ENCODE measurements around the gene UNC13A. TPM values are rescaled to one million over a fixed set of nuclear protein-coding genes. Genes with fewer than 3 reads are reported as not detected.

Gene UNC13A
- total RNA-seq, 2 experiments from 2014 or later, result 0.02 to 0.04 TPM

DNA sequence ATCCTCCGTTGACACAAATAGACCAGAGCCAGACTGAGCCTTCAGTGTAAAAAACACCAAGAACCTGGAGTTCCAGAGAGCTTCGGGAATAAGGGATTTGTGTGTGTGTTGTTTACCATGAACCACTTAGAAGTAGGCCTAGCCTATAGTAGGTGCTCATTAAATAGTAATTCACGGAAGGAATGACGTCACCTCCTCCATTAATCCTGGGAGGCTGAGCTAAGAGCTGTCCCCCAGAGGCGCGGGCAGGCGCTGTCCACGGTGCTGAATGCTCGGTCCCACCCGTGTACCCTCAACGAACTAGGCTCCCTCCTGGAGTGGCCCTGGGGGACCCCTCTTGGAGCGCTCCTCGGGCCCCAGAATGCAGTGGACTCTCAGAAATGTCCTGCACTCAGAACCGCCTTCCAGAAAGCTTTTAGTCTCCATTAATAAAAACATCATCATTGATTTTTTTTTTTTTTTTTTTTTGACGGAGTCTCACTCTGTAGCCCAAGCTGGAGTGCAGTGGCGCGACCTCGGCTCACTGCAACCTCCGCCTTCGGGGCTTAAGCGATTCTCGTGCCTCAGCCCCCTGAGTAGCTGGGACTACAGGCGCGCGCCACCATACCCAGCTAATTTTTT lies 6.5 kb downstream of the UNC13A start:
- Mint-ChIP-seq H3K9me3 (ENCODE audit: low read depth) (no peaks in the 10 kb centered on the region), H3K4me1 (peaks cover 7% of the 10 kb centered on the region), H3K27me3 (peaks cover 52% of the 10 kb centered on the region), H3K27ac (no peak overlapping the region), H3K36me3 (ENCODE audit: low read depth) (no peaks in the 10 kb centered on the region), H3K4me3 (no peak overlapping the region)
- ChIA-PET POLR2A (no interaction called here), CTCF (interaction anchor here (0.6 to 0.7 kb wide), 3 partner anchors 19 to 233 kb away, joined by 3 to 4 read pairs (median 3); partner anchors contain the start of gene TMEM221)
- DNase-seq, result peak; percentile 67
- intact Hi-C loops (cut with DNase I, micrococcal nuclease), result loop anchor here in 1 of 2 experiments (10.0 kb wide), 1 partner anchor 233 kb away; no protein-coding TSS in a partner anchor
- peak; percentile 39 for ATAC-seq

DNA sequence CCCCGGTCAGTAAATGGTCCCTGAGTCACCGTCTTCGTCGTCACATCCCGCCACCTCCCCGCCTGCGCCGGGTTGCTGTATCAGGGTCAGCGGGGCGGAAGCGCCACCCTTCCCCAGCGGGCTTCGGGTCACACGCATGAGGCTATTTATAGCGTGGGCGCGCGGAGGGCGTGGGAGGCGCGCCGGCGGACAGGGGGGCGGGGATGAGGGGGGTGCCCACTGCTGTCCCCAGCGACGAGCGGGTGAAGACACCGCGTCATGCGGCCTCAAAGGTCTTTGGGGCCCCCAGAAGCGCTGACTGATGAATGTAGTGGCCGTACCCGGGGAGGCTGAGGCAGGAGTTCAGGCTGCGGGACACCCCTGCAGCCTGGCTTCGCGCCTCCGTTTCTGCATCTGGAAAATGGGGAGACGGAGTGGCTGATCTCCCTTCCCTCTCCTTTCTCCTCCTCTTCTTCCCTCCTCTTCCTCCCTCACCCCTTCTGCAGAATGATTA lies 7.9 kb downstream of the UNC13A start:
- H3K4me1 Mint-ChIP-seq, result peaks cover 5% of the 10 kb centered on the region
- ATAC-seq, result peak; percentile 83
- intact Hi-C loops (cut with DNase I, micrococcal nuclease), result loop anchor here in 1 of 2 experiments (10.0 kb wide), 1 partner anchor 235 kb away; no protein-coding TSS in a partner anchor
- ChIA-PET CTCF (no interaction called here), POLR2A (no interaction called here)
- H3K9me3 Mint-ChIP-seq (ENCODE audit: low read depth), result no peaks in the 10 kb centered on the region
- DNase-seq, result peak; percentile 65
- H3K27ac Mint-ChIP-seq, result no peak overlapping the region
- peak overlapping the region; percentile 18 for H3K4me3 Mint-ChIP-seq
- H3K36me3 Mint-ChIP-seq (ENCODE audit: low read depth), result no peaks in the 10 kb centered on the region
- H3K27me3 Mint-ChIP-seq, result peaks cover 48% of the 10 kb centered on the region

DNA sequence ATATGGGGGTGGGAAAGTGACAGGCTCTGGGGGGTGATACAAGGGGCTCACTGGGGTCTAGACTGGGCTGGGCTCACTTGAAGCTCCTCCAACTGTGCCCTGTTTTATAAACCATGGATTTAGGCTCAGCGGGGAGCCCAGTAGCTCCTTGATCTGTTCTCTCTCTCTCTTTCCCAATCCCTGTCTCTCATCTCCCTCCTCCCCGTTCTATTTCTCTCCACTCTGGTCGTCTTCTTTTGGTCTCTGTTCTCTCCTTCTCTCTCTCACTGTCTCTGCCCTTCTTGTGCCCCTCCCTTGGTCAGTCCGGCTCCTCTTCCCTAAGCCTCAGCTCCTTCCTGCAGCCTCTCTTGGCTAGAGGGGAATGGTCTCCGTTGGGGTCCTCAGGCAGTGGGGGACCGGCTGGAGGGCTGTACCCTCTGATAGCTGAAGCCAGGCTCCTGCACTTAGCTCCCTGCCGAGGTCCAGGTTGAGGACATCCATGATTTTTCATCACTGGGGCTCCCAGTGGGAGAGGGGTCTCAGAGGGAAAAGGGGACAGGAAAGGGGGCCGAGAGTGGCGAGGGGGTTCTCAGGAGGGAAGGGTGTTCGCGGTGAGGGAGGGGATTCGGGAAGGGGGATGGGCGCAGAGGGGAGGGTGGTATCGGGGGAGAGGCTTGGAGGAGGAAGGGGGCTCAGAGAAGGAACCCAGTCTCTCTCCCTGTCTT lies 8.5 kb downstream of the UNC13A start:
- H3K27ac Mint-ChIP-seq, result no peak overlapping the region
- ChIA-PET POLR2A (interaction anchor here (0.6 kb wide), 1 partner anchor 13 kb away, joined by 5 read pairs; no protein-coding TSS in a partner anchor), CTCF (no interaction called here)
- H3K36me3 Mint-ChIP-seq (ENCODE audit: low read depth), result no peaks in the 10 kb centered on the region
- peaks cover 48% of the 10 kb centered on the region for H3K27me3 Mint-ChIP-seq
- H3K4me1 Mint-ChIP-seq, result peaks cover 5% of the 10 kb centered on the region
- peak overlapping the region; percentile 18 for H3K4me3 Mint-ChIP-seq
- intact Hi-C loops (cut with DNase I, micrococcal nuclease), result loop anchor here in 1 of 2 experiments (10.0 kb wide), 1 partner anchor 235 kb away; no protein-coding TSS in a partner anchor
- ATAC-seq, result no peak
- no peaks in the 10 kb centered on the region for H3K9me3 Mint-ChIP-seq (ENCODE audit: low read depth)
- DNase-seq, result no peak

DNA sequence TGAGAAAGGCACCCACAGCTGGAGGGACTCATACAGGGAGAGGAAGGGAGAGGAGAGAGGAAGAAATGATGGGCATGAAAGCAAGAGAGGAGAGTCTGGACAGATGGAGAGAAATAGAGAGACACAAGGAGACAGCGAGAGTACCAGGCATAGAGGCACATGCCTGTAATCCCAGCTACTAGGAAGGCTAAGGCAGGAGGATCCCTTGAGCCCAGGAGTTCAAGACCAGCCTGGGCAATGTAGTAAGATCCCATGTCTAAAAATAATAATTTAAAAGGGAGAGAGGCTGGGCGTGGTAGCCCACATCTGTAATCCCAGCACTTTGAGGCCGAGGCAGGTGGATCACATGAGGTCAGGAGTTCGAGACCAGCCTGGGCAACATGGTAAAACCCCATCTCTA lies 9.3 kb downstream of the UNC13A start:
- POLR2A ChIA-PET, result interaction anchor here (0.6 kb wide), 1 partner anchor 12 kb away, joined by 5 read pairs; no protein-coding TSS in a partner anchor
- H3K27me3 Mint-ChIP-seq, result peaks cover 45% of the 10 kb centered on the region
- CTCF ChIA-PET, result interaction anchor here (0.5 kb wide), 1 partner anchor 705 kb away, joined by 3 read pairs; no protein-coding TSS in a partner anchor

DNA sequence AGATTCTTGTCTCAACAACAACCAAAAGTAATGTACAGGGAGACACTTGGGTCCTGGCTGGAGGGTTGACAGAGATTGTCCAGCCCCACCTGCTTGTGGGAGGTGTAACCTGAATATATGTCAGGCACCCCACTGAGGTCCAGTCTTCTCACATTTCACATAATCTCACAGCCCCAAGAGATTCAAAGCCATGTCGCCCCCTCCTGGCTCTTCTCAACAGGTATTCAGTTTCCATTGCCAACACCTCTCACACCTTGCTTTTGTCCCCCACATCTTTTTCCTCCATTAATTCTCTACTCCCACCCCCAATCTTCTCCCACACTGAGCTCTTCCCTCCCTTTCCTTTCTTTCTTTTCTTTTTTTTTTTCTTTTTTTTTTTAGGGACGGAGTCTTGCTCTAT lies 11.2 kb downstream of the UNC13A start:
- no peak for ATAC-seq
- Mint-ChIP-seq H3K4me3 (no peak overlapping the region), H3K27me3 (peaks cover 38% of the 10 kb centered on the region), H3K27ac (no peak overlapping the region), H3K36me3 (ENCODE audit: low read depth) (no peaks in the 10 kb centered on the region), H3K9me3 (ENCODE audit: low read depth) (peaks cover 1% of the 10 kb centered on the region), H3K4me1 (peaks cover 5% of the 10 kb centered on the region)
- ChIA-PET POLR2A (no interaction called here), CTCF (interaction anchor here (0.6 to 0.7 kb wide), 2 partner anchors 239 to 313 kb away, joined by 3 to 4 read pairs; no protein-coding TSS in a partner anchor)
- peak; percentile 22 for DNase-seq
- intact Hi-C loops (cut with DNase I, micrococcal nuclease), result no loop called here

More for the DNA sequence above, 9.3 kb downstream of the UNC13A start:
- ATAC-seq (no peak), DNase-seq (no peak)
- H3K9me3 Mint-ChIP-seq (ENCODE audit: low read depth), result no peaks in the 10 kb centered on the region
- H3K4me1 Mint-ChIP-seq, result peaks cover 5% of the 10 kb centered on the region
- H3K27ac Mint-ChIP-seq, result no peak overlapping the region
- intact Hi-C loops (cut with DNase I, micrococcal nuclease), result no loop called here
- H3K36me3 Mint-ChIP-seq (ENCODE audit: low read depth), result no peaks in the 10 kb centered on the region
- no peak overlapping the region for H3K4me3 Mint-ChIP-seq

DNA sequence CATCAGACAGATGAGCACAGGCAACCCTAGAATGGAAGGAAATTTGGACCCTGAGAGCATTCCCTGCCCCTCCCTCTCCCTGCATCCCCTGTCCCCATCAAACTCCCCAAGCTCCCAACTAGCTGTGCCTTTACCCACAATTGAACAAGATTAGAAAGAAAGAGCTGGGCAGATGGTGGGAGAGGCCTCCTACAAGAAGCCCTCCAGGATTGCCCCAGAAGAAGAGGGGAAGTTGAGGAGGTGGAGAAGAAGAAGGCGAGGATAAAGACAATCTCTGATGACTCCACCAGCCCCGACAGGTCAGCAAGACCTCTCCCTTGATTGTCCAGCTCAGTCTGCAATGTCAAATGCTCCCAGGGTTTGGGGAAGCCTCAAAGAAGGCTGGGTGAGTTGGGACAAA lies 11.9 kb downstream of the UNC13A start:
- Mint-ChIP-seq H3K36me3 (ENCODE audit: low read depth) (no peaks in the 10 kb centered on the region), H3K27ac (no peak overlapping the region), H3K27me3 (peaks cover 36% of the 10 kb centered on the region), H3K9me3 (ENCODE audit: low read depth) (peaks cover 2% of the 10 kb centered on the region), H3K4me3 (no peak overlapping the region), H3K4me1 (peaks cover 5% of the 10 kb centered on the region)
- intact Hi-C loops (cut with DNase I, micrococcal nuclease), result no loop called here
- DNase-seq, result no peak
- ChIA-PET CTCF (interaction anchor here (0.7 kb wide), 1 partner anchor 314 kb away, joined by 4 read pairs; no protein-coding TSS in a partner anchor), POLR2A (no interaction called here)
- no peak for ATAC-seq

DNA sequence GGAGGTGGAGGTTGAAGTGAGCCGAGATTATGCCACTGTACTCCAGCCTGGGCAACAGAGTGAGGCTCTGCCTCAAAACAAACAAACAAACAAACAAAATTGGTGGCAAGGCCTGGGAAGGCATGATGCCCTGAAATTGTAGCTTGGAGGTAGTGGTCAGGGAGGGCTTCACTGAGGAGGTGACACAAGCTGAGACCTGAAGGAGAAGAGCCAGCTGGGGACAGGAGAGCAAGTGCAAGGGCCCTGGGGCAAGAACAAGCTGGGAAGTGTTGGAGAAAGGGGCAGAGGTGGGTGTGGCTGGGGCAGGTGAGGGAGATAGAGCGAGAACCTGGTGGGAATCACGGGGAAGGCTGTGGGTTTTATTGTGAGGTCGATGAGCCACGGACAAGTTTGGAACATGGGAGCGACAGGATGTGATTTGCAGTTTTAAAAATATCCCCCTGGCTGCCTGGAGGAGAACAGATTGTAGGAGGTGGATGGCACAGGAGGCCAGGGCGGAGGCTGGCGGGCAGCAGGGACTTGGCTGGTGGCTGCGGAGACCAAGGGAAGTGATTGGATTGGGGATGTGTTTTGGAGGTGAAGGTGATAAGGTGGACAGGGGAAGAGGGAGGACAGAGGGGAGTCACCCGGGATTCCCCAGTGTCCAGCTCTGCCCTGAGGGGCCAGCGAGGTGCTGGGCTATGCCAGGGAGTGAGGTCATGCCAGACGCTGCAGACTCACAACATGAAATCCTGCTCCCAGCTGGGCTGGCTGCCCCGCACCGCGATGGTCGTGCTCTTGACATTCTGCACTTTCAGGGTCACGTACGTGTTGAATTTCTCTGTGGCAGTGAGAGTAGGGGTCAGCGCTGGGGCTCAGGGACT lies 14.0 kb downstream of the UNC13A start:
- POLR2A ChIA-PET, result no interaction called here
- CTCF ChIA-PET, result interaction anchor here (0.6 to 0.7 kb wide), 2 partner anchors 13 to 409 kb away, joined by 3 to 4 read pairs; no protein-coding TSS in a partner anchor
- DNase-seq (no peak), ATAC-seq (no peak)
- H3K27ac Mint-ChIP-seq, result no peak overlapping the region
- intact Hi-C loops (cut with DNase I, micrococcal nuclease), result no loop called here
- no peaks in the 10 kb centered on the region for H3K4me1 Mint-ChIP-seq
- peaks cover 2% of the 10 kb centered on the region for H3K9me3 Mint-ChIP-seq (ENCODE audit: low read depth)
- no peaks in the 10 kb centered on the region for H3K36me3 Mint-ChIP-seq (ENCODE audit: low read depth)
- no peak overlapping the region for H3K4me3 Mint-ChIP-seq
- H3K27me3 Mint-ChIP-seq, result peaks cover 21% of the 10 kb centered on the region

DNA sequence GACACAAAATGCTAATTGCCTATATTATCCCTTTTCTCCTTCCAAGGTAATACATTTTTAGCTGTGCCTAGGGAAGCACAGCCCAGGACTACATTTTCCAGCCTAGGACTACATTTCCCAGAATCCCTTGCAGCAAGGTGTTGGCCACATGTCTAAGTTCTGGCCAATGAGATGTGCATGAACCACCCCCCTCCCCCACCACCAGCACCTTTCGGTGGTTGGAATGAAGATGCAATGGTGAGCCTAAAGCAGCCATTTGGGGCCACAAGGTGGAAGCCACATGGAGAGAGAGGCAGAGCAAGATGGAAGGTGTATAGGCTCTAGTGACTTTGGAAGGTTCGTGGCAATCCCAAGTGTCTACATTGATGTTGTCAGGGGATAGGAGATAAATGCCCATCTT lies 16.2 kb downstream of the UNC13A start:
- Mint-ChIP-seq H3K4me1 (no peaks in the 10 kb centered on the region), H3K36me3 (ENCODE audit: low read depth) (no peaks in the 10 kb centered on the region), H3K27me3 (peaks cover 11% of the 10 kb centered on the region), H3K4me3 (no peak overlapping the region), H3K27ac (no peak overlapping the region), H3K9me3 (ENCODE audit: low read depth) (peaks cover 2% of the 10 kb centered on the region)
- intact Hi-C loops (cut with DNase I, micrococcal nuclease), result no loop called here
- peak; percentile 63 for DNase-seq
- ChIA-PET CTCF (interaction anchor here (0.6 kb wide), 1 partner anchor 68 kb away, joined by 3 read pairs; no protein-coding TSS in a partner anchor), POLR2A (no interaction called here)
- peak; percentile 78 for ATAC-seq

DNA sequence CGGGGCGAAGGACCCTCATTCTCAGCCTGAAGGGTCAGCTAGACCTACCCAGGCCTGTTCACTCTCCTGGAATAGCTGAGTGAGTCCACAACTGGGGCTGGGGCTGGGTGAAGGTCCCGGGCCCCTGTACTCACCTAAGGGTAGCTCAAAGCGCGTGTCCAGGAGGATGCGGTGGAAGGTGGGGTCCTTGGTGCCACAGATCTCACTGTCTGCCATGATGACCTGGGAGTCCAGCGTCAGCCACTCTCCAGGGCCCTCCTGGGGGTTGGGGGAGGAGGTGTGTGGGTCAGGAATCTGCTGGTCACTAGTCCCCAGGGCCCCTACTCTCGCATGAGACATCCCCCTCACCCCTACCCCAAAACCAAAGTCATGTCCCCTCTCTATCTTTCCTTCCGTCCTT lies 18.7 kb downstream of the UNC13A start:
- Mint-ChIP-seq H3K4me1 (no peaks in the 10 kb centered on the region), H3K27ac (no peak overlapping the region), H3K4me3 (no peak overlapping the region), H3K27me3 (peaks cover 13% of the 10 kb centered on the region), H3K9me3 (ENCODE audit: low read depth) (peaks cover 10% of the 10 kb centered on the region), H3K36me3 (ENCODE audit: low read depth) (no peaks in the 10 kb centered on the region)
- POLR2A ChIA-PET, result no interaction called here
- DNase-seq, result no peak
- intact Hi-C loops (cut with DNase I, micrococcal nuclease), result no loop called here
- ATAC-seq, result no peak
- CTCF ChIA-PET, result no interaction called here

DNA sequence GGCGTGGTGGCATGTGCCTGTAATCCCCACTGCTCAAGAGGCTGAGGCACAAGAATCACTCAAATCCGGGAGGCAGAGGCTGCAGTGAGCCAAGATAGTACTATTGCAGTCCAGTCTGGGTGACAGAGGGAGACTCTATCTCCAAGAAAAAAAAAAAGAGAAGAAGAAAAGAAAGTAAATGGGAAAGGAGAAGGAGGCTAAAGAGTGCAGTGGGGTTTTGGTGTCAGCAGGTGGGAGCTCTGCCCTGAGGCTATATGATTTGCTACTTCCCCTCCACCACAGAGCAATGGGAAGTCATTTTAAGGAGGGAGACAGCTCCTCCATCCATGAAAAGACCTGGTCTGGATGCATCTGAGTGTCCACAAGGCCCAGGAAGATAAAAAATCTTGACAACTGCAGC lies 23.1 kb downstream of the UNC13A start:
- DNase-seq (no peak), ATAC-seq (no peak)
- POLR2A ChIA-PET, result no interaction called here
- no peaks in the 10 kb centered on the region for H3K36me3 Mint-ChIP-seq (ENCODE audit: low read depth)
- peaks cover 7% of the 10 kb centered on the region for H3K9me3 Mint-ChIP-seq (ENCODE audit: low read depth)
- H3K4me3 Mint-ChIP-seq, result no peak overlapping the region
- peaks cover 7% of the 10 kb centered on the region for H3K27me3 Mint-ChIP-seq
- H3K4me1 Mint-ChIP-seq, result no peaks in the 10 kb centered on the region
- H3K27ac Mint-ChIP-seq, result no peak overlapping the region
- CTCF ChIA-PET, result no interaction called here
- intact Hi-C loops (cut with DNase I, micrococcal nuclease), result no loop called here

DNA sequence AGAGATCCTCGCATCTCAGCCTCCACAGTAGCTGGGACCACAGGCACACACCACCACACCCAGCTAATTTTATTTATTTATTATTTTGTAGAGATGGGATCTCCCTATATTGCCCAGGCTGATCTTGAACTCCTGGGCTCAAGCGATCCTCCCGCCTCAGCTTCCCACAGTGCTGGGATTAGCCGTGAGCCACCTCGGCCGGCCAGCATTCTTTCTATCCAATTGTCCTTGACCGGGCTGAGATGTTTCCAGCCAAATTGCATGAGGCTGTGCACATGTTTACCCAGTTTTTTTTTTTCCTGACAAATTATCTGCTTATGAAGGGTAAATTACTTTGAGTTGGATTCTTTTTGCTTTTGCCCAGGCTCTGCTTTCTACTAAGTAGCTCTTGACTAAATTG lies 28.2 kb downstream of the UNC13A start:
- no peak for ATAC-seq
- H3K4me1 Mint-ChIP-seq, result no peaks in the 10 kb centered on the region

More for the DNA sequence above, 28.2 kb downstream of the UNC13A start:
- Mint-ChIP-seq H3K36me3 (ENCODE audit: low read depth) (no peaks in the 10 kb centered on the region), H3K9me3 (ENCODE audit: low read depth) (peaks cover 4% of the 10 kb centered on the region), H3K4me3 (no peak overlapping the region), H3K27ac (no peak overlapping the region), H3K27me3 (peaks cover 3% of the 10 kb centered on the region)
- ChIA-PET CTCF (interaction anchor here (1.1 kb wide), 1 partner anchor 44 kb away, joined by 3 read pairs; no protein-coding TSS in a partner anchor), POLR2A (no interaction called here)
- no peak for DNase-seq
- intact Hi-C loops (cut with DNase I, micrococcal nuclease), result no loop called here

Measured in activated CD4-positive, alpha-beta T cell treated with anti-CD3 and anti-CD28 coated beads for 36 hours (primary cell).